Cortex of kidney (tissue), 1 donor: ENCODE measurements around the gene RBM12.

ENCODE experiments used
- DNase-seq: peaks from one replicate; lab custom pipeline; 2025; lab: John Stamatoyannopoulos, UW

Gene RBM12

DNA sequence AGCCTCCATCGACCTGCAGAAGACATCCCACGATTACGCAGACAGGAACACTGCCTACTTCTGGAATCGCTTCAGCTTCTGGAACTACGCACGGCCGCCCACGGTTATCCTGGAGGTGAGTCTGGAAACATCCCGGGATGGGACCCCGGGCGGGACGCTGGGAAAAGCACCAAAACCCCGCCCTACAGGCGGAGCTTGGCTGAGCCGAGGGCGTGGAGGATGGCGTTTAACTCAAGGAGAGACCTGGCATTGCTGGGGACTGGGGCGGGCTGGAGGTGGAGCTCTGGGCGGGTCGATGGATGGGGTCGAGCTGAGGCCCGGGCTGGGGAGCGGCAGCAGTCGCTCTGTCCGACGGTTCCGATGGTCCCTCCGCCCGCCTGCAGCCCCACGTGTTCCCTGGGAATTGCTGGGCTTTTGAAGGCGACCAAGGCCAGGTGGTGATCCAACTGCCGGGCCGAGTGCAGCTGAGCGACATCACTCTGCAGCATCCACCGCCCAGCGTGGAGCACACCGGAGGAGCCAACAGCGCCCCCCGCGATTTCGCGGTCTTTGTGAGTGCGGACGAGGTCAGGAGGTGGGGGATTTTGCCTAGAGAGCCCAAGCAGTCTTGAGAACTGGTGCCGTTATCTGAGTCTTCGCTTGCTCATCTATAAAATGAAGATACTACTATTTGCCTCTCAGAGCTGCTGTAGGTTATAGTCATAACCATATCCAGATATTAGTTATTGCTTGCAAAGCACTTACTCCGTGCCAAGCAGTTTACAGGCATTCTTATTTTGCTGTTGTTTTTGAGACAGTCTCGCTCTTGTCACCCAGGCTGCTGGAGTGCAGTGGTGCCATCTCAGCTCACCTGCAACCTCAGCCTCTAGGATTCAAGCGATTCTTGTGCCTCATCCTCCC lies 45.3 kb downstream of the RBM12 start:
- no peak for DNase-seq

DNA sequence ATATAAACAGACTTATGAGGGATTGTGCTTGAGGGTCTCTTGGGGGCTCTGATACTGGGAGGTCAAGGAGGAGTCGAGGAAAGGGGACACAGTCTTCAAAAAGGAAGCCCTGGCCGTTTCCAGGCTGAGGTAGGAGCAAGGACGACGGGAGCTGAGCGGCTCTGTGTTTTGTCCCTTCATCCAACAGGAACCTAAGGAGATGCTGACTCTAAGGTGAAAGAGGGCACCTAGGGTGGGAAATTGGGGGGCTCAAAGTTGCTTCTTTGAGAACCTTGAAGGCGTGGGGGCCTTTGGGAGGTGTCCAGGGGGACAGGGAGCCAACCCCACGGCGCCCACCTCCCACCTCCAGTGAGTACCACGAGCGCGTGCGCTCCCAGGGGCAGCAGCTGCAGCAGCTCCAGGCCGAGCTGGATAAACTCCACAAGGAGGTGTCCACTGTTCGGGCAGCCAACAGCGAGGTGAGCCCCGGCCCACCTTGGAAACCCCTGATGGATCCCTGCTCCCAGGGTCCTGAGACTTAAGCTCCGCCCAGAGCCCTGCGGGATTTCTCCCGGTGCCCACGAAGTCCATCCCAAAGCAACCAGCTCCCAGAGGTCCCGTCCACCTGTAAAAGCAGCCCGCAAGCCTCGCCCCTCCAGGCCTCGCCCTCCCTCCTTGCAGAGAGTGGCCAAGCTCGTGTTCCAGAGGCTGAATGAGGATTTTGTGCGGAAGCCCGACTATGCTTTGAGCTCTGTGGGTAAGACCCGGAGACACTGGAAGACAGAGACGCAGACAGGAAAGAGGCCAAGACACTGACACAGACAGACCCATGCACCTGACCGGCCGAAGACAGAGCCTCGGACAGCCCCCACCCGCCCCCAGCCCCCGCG lies 46.2 kb downstream of the RBM12 start:
- DNase-seq: no peak

DNA sequence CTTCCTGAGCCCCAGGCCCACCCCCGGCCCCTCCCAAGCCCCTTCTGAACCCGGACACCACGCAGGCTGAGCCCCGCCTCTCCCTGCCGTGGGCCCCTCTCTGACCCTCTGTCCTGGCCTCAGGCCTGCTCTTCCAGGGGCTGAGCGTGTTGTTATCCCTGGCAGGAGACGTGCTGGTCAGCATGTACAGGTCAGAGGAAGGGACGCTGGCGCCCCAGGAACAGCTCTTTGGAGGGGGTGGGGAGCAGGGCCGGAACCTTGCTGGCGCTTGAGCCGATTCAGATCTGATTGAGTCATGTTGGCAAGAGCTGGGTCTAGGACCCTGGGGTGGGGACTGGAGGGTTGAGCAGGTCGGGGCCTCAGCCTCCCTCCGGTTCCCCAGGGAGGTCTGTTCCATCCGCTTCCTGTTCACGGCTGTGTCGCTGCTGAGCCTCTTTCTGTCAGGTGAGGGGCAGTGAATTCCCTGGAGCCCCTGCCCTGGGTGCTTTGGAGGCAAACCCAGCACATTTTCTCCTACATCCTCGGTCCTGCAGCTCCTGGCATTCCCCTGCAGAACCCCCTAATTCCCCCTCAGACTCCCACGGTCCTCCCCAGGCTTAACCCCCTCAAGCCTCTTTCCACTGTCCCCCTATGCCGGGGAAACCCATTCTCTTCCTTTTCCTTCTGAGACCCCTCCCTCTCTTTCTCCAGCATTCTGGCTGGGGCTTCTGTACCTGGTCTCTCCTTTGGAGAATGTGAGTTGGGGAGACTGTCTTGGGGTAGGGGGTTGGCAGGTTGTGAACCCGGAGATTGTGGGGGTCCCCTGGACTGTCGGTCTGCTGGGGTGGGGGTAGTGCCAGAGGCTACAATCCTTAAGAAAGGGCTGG lies 47.1 kb downstream of the RBM12 start:
- no peak for DNase-seq

DNA sequence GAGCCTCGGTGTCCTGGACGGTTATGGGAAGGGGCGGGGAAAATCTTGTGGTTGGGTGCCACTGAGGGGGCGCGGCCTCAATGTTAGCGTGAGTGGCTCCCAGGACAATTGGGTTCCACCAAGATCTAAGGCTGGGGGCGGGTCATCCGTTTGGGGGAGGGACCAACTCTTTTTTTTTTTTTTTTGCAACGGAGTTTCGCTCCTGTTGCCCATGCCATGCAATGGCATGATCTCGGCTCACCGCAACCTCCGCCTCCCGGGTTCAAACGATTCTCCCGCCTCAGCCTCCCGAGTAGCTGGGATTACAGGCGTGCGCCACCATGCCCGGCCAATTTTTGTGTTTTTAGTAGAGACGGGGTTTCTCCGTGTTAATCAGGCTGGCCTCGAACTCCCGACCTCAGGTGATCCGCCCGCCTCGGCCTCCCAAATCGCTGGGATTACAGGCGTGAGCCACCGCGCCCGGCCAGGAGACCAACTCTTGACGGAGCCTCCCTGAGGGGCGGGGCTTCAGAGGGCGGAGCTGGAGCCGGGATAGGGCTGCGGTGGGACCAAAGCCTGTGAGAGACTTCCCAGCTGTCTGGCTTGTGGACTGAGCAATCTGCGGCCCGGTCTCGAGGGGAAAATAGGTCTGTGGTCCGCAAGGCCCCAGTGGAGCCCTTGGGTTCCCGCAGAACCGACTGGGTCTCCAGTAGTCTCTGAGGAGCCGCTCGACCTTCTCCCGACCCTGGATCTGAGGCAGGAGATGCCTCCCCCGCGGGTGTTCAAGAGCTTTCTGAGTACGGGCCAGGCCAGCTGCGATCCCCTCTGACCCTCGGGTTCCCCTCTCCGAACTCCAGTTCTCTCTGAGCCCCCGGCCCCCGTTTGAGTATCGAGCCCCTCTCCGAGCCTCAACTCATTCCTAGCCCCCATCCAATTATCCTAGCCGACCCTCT lies 48.0 kb downstream of the RBM12 start:
- DNase-seq: no peak

DNA sequence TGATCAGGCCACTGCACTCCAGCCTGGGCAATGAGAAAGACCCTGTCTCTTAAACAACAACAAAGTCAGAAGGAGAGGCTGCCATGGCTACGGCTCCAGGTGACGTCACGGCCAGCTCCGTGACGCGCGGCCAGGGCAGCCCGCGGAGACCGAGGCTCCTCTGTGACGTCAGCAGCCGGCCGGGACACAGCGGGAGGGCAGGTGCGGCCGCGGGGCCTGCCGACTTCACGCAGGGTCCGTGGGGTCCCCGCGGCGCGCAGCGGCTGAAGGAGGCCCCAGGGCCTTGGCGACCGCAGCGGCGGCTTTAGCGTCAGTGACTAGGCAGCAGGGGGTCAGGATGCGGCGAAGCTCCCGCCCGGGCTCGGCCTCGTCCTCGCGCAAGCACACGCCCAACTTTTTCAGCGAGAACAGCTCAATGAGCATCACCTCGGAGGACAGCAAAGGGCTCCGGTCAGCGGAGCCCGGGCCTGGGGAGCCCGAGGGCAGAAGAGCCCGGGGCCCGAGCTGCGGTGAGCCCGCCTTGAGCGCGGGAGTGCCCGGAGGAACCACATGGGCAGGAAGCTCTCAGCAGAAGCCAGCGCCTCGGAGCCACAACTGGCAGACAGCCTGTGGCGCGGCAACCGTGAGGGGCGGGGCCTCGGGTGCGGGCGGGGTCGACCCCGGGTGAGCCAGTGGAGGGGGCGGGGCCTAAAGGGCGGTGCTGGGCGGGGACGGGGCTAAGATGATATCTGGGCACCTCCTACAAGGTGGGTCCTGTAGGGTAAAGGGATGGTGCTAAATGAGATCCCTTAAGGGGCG lies 48.8 kb downstream of the RBM12 start, which contains the start of gene SPAG4:
Gene SPAG4 (plus strand): TSS at position 163 of the 798 bp plus-strand sequence. CDS start 175 bp downstream, at position 338.
- DNase-seq: peak; percentile 36

DNA sequence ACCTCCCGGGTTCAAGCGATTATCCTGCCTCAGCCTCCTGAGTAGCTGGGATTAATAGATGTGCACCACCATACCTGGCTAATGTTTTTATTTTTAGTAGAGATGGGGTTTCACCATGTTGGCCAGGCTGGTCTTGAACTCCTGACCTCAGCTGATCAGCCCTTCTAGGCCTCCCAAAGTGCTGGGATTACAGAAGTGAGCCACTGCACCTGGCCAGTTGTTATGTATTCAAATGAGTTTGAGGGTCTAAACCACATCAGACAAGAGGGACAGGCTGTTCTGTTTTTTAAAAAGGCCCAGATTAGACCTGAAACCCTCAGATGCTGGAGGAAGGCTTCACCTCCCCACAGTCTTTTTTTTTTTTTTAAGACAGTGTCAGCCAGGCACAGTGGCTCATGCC lies 53.2 kb downstream of the RBM12 start:
- DNase-seq: no peak

DNA sequence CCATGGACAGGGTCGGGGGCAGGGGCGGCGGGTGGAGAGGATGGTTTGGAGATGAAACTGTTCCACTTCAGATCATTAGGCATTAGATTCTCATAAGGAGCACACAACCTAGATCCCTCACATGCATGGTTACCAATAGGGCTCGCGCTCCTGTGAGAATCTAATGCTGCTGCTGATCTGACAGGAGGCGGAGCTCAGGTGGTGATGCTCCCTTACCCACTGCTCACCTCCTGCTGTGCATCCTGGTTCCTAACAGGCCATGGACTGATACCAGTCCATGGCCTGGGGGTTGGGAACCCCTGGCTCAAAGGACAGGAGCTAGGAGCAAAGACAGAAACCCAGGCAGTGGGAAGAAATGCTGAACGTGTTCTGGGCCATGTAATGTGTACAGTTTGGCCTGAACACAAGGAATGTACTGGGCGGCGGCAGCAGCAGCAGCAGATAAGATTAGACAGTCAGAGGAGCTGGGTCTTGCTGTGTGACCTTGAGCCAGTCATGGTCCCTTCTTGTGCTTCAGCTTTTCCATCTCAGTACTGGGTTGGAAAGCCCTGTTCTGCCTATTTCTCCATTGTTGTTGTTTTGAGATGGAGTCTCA lies 53.8 kb downstream of the RBM12 start:
- no peak for DNase-seq

DNA sequence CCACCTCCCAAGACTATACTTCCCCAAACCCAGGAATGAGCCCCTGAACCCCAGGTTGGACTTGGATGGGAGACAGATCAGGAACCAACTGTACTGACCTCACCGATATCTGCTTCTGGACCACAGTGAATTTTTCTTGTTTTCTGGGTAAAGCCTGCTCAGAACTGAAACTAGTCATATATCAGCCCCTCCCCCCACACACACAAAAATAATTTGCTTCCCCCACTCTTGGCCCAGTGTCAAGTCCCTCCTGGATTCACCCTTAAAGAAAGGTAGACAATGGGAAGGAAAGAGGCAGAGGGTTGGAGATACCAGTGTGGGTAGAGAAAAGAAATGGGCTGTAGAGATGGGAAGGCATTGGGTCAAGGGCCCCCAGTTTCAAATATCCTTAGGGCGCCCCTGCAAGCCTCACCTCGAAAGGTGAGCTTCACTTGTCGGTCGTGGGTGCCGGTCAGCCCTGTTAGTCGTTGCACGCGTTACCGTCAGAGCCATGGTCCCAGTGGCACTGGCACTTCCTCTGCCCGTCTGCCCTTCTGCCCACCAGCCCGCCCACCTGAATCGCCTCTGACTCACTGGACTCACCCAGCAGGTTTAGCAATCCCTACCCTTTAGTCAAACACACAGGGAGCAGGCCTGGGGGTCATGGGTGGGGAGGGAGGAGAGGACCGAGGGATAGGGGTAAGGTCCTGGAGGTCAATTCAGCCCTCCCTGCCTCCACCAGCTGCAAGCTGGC lies 57.5 kb downstream of the RBM12 start:
- DNase-seq: no peak

DNA sequence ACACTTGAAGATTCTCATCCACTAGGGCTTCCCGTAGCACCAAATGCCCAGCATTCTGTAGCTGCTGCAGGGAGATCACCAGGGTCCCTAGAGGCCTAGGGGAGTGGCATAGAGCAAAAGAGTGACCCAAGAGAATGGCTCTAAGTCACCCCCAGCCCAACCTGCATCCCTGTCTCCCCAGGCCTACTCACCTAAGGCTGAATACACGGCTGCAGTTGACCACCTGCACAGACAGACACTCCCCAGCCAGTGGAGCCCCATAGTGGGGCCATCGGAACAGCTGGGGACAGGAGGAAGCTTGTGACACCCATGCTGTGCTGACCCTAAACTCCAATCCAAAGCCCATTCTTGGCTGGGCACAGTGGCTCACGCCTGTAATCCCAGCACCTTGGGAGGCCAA lies 58.6 kb downstream of the RBM12 start:
- no peak for DNase-seq

DNA sequence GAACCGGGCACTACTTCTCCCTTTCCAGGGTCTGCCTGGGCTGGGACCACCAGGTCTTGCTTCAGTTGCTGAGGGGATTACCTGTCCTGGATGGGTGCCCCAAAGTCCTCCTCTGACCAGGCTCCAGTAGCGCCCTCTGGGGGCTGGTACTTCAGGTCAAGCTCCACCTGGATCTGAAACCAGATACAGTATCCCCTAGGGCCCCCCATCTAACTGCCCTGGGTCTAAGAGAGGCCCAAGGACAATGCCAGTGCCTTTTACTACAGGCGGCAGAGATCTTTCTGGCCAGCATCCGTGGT lies 60.3 kb downstream of the RBM12 start:
- DNase-seq: no peak

DNA sequence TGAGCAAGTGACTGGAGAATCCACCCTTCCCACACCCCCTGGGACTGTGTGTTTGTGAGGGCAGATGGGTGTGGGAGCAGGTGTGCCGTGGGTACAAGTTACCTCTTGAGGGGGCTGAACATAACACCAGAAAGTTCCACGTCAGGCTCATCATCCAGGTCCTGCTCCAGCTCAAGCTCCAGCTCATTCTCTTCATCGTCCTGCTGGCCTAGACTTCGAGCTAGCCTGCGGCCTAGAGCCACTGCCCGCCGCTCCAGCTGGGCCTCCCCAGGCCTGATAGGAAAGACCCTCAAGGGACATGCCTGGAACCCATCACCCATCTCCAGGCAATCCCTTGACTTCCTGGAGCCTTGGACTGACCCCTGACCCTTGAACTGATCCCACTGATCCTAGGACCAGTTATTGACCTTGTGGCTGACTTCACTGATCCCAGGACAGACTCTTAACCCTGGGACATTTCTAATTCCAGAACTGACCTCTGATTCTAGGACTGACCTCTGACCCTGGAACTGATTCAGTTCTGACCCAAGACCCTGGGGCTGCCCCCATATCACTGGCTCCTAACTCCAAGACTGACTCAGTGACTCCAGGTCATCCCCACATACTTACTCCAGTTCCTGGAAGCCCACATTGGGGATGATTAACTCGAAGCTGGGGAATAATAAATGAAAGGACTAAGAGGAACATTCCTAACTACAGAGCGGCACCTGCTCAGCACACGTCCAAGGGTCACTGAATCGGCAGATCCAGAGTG lies 60.8 kb downstream of the RBM12 start:
- no peak for DNase-seq

DNA sequence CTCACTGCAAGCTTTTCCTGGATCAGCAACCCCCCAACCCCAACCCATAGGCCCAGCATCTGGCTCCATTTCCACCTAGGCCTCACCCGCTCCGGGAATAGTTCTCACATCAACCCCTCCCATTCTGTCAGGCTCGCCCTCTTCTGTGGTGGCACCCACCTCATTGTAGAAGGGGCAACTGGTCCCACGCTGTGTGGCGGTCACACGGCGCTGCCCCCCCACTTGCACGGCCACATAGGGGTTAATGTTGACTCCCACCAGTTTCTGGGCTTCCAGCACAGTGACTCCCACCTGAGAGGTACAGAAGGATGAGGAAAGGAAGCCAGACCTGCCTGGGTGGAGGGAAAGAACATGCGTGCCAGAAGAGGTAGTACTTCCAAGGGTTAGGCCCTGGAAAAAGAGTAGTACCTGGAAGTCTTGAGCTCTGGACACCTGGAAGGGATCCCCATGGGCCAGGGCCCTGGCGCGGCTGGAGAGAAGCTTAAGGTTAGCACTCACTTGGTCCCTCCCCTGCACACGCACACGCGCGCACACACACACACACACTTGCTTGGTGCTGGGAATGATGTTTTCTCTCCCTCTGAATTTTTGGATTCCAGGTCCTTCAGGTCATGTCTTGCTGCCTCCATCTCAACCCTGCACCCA lies 61.7 kb downstream of the RBM12 start:
- no peak for DNase-seq

DNA sequence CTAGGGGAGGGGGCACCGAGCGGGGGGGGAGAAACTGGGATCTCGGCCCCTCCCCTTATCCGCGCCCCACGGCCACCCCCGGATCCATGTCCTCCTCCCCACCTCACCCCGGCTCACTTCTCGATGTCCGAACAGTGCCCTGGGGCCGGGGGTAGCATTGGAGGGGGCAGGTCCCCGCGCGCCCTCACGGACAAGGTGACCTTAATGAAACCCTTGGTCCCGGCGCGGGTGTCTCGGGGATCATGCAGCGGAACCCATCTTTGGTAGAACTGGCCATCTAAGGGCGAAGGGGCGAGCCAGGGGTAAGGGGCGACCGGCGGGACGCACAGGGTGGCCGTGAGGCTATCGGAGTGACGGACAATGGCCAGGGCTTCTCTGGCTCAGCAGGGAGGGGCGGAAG lies 62.7 kb downstream of the RBM12 start:
- no peak for DNase-seq

DNA sequence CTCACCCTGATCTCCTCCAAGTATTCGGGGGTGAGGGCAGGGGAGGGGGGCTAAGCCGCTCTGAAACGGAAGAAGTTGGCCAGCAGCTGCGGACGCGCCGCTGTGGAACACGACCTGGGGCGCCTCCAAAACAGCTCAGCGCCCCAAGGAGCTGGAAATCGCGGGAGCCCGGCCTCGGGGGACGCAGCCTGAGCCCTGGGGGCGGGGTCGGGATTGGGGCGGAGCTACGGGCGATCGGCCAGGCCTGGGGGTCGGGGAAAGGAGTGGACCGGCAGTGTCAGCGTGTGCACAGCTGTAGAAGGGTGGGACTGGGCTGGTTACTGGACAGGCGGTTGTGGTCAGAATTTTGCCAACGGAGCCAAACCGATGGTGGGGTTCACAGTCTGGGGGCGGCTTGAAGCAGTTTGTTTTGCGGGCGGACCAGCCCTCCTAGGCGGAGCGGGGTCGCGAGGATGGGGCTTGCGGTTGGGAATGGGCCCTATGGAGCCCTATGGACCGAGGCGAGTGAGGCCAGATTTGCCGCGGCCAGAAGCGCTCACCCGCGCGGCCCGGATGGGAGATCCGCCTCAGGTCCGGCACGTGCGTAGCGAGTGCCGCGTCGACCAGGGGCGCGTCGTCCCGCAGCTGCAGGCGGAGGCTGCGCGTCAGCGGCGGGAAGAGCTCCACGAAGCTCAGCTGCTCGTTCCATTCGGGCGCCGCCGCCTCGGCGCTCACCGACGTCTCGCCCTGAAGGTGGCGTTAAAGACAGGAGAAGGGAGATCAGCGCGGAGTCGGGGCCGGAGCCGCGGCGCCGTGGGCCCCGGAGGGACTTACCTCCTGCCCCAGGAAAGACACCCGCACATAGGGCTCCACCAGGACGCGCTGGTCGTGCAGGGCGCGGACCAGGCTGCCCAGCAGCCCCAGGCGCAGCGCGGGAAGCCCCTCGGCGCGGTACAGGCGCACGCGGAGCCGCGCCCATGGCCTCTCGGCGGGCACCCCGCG lies 63.4 kb downstream of the RBM12 start:
- no peak for DNase-seq

DNA sequence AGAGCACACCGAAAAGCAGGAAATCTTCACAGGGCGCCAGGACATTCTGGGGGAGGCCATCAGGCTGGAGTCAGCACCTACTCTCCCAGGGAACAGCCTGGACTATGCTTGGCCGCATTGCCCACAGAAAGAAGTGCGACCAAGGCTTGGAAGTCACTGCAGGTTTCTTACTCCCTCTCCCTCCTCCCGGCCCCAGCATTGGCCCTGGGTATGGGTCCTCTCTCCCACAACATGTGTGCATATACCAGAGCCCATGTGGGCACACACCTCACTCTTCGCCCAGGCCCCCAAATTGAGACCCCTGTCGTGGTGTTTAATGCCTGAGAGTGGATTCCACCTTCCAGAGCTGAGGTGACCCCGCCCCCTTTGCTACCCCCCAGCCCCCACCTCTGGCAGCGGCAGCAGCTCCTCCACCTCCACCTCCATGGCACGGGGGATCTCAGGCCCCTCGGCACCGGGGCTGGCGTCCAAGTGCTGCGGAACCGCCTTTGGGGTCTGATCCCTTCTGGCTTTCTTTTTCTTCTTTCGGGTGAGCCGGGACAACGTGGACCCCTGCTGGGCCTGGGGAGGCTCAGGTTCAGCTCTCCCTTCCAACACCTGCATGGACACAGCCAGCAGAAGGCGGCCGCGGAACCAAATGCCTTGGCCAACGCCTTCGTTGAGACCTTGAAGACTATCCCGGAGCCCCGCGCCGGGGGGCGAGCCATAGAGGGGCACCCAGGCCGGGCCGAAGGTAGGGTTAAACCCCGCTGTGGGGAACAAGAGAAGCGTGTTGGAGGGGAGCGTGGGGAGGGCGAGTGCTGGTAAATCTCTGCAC lies 64.3 kb downstream of the RBM12 start:
- no peak for DNase-seq

DNA sequence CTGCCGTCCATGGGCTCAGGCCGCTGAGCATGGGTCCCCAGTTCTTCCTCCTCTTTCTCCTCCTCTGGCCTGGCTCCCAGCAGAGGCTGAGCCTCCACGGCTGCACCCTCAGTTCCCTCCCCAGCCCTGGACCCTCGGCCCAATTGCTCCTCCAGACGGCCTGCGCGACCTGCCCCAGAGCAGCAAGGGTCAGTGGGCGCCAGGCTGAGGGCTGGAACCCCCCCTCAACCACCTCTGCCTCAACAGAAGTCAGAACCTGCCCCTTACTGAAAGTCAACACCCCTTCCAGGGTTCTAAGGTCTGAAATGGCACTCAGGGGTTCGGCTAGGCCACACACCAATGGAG lies 65.0 kb downstream of the RBM12 start:
- no peak for DNase-seq
